HFFc6 (cell line): ENCODE data around the gene TRIP6. TPM values are rescaled to one million over a fixed set of nuclear protein-coding genes. Genes with fewer than 3 reads are reported as not detected.

Experiments
- DNase-seq: peaks from one replicate; pipeline ENCODE4 v3.0.0-alpha.2; 2018
- H3K27ac Mint-ChIP-seq: 2 replicates; pipeline ENCODE4 v1.8.0; 2020; ENCODE audit warnings: mild to moderate bottlenecking, mixed read lengths
- H3K27me3 Mint-ChIP-seq: 2 replicates; pipeline ENCODE4 v1.8.0; 2021; ENCODE audit warnings: mild to moderate bottlenecking, moderate library complexity, mixed read lengths; ENCODE audit not compliant: insufficient read depth
- H3K36me3 Mint-ChIP-seq: 2 replicates; pipeline ENCODE4 v1.8.0; 2021; ENCODE audit warnings: low read depth, mixed read lengths
- H3K4me1 Mint-ChIP-seq: 2 replicates; pipeline ENCODE4 v1.8.0; 2020; ENCODE audit warnings: low read depth, mixed read lengths
- H3K4me3 Mint-ChIP-seq: 2 replicates; pipeline ENCODE4 v1.8.0; 2020; ENCODE audit warnings: mild to moderate bottlenecking, moderate library complexity, mixed read lengths
- H3K9me3 Mint-ChIP-seq: 2 replicates; pipeline ENCODE4 v1.8.0; 2020; ENCODE audit warnings: mild to moderate bottlenecking, mixed read lengths
- CTCF ChIP-seq: fragments of 200-600 bp; sonication (generic); IDR thresholded peaks from 2 replicates; pipeline ENCODE4 v1.5.0; 2021; ENCODE audit warnings: antibody characterized with exemption, mild to moderate bottlenecking
- total RNA-seq, 6 experiments: library from RNA; stranded (reverse); fragmentation: NEBNext Ultra II Directional; extraction: Animal tissue kit (Norgen Biotek cat#: 25700); gene quantifications; 2 replicates in 1 of 6; 3 replicates in 5 of 6; pipeline ENCODE4 v1.2.3, GENCODE V29; 2021

TRIP6 gene
- total RNA-seq, 6 experiments from 2014 or later: 125 to 148 (median 140) TPM

- peaks cover 55% of the 10 kb centered on the region for H3K36me3 Mint-ChIP-seq
- DNase-seq: no peak
- no peak overlapping the region for H3K4me3 Mint-ChIP-seq
- no peaks in the 10 kb centered on the region for H3K9me3 Mint-ChIP-seq
- TF ChIP-seq CTCF: no peak
- peaks cover 10% of the 10 kb centered on the region for H3K27me3 Mint-ChIP-seq
- H3K4me1 Mint-ChIP-seq: peaks cover 34% of the 10 kb centered on the region
- peak overlapping the region; percentile 48 for H3K27ac Mint-ChIP-seq
These were observed 19.8 kb downstream of the TRIP6 start for GRCh38 chr7:100886936-100887515.

GRCh38 chr7:100887516-100888290, 20.5 kb downstream of the TRIP6 start:
- TF ChIP-seq CTCF: no peak
- DNase-seq: no peak
- Mint-ChIP-seq H3K27ac (peak overlapping the region; percentile 61), H3K4me1 (peaks cover 34% of the 10 kb centered on the region), H3K4me3 (peak overlapping the region; percentile 80), H3K9me3 (no peaks in the 10 kb centered on the region), H3K36me3 (peaks cover 55% of the 10 kb centered on the region), H3K27me3 (peaks cover 10% of the 10 kb centered on the region)

- Mint-ChIP-seq H3K27ac (peak overlapping the region; percentile 61), H3K4me3 (peak overlapping the region; percentile 80), H3K36me3 (peaks cover 48% of the 10 kb centered on the region), H3K4me1 (peaks cover 34% of the 10 kb centered on the region), H3K27me3 (peaks cover 7% of the 10 kb centered on the region), H3K9me3 (no peaks in the 10 kb centered on the region)
- no peak for DNase-seq
- no peak for TF ChIP-seq CTCF
These were observed 21.3 kb downstream of the TRIP6 start for GRCh38 chr7:100888291-100888987.

GRCh38 chr7:100888988-100889750, 22.0 kb downstream of the TRIP6 start, which contains the start of gene UFSP1:
UFSP1 (minus strand) TSS chr7:100889715; CDS start chr7:100889271, 444 bp downstream.
- Mint-ChIP-seq H3K27me3 (peaks cover 9% of the 10 kb centered on the region), H3K9me3 (no peaks in the 10 kb centered on the region), H3K4me3 (peak within 1 kb of the TSS; percentile 80), H3K27ac (peak within 1 kb of the TSS; percentile 83), H3K4me1 (peaks cover 34% of the 10 kb centered on the region), H3K36me3 (peaks cover 44% of the 10 kb centered on the region)
- DNase-seq: no peak
- no peak; the same call in 1 of the 2 replicates for TF ChIP-seq CTCF
